H1 (cell line): ENCODE data around the gene STK32C. TPM values are rescaled to one million over a fixed set of nuclear protein-coding genes. Genes with fewer than 3 reads are reported as not detected.

Experiments used
- CTCF ChIA-PET: fragments of 300-600 bp; sonication (Branson Sonifier 250); formaldehyde crosslinking; loops from one replicate; lab custom pipeline; 2021; ENCODE audit not compliant: partially characterized antibody; lab: Charles Lee
- POLR2A ChIA-PET: fragments of 300-600 bp; sonication (Branson Sonifier 250); formaldehyde crosslinking; loops from one replicate; lab custom pipeline; 2021; ENCODE audit warnings: inconsistent platforms; ENCODE audit not compliant: partially characterized antibody; lab: Charles Lee
- DNase-seq, 2 experiments: peaks; one replicate each; pipeline versions ENCODE4 v3.0.0 to v3.0.0-alpha.2; 2010 to 2022; ENCODE audit warnings: low spot score in 2 of 2, low read depth in 1 of 2, mixed read lengths in 1 of 2
- FAIRE-seq: peaks from 2 replicates; lab custom pipeline; 2011; peaks lifted over from hg19 to GRCh38; lab: Jason Lieb, UNC
- H2AFZ ChIP-seq: 2 replicates; pipeline ENCODE4 v1.8.1; 2012; ENCODE audit warnings: low read length, inconsistent platforms
- H2AK5ac ChIP-seq: 2 replicates; pipeline ENCODE4 v1.6.1; 2013; ENCODE audit warnings: low read depth, low read length
- H2BK120ac ChIP-seq: replicated peaks from 2 replicates; pipeline ENCODE3; 2013; ENCODE audit warnings: low read depth, low read length, inconsistent platforms
- H2BK12ac ChIP-seq: 2 replicates; pipeline ENCODE4 v1.6.1; 2013; ENCODE audit warnings: low read depth, low read length
- H2BK15ac ChIP-seq: 2 replicates; pipeline ENCODE4 v1.6.1; 2013; ENCODE audit warnings: low read length
- H2BK20ac ChIP-seq: 2 replicates; pipeline ENCODE4 v1.6.1; 2013; ENCODE audit warnings: low read length
- H2BK5ac ChIP-seq: 2 replicates; pipeline ENCODE4 v1.6.1; 2013; ENCODE audit warnings: low read depth, low read length
- H3K14ac ChIP-seq: 2 replicates; pipeline ENCODE4 v1.6.1; 2013; ENCODE audit warnings: inconsistent platforms; ENCODE audit not compliant: insufficient read length
- H3K18ac ChIP-seq: 2 replicates; pipeline ENCODE4 v1.6.1; 2013; ENCODE audit warnings: low read length; ENCODE audit errors: extremely low read depth
- H3K23ac ChIP-seq: 2 replicates; pipeline ENCODE4 v1.6.1; 2013; ENCODE audit warnings: inconsistent platforms; ENCODE audit not compliant: insufficient read length
- H3K23me2 ChIP-seq: 2 replicates; pipeline ENCODE4 v1.6.1; 2013; ENCODE audit warnings: low read depth, low read length
- H3K27ac ChIP-seq: 2 replicates; pipeline ENCODE4 v1.6.1; 2011; ENCODE audit warnings: low read depth, low read length, inconsistent platforms
- H3K27me3 ChIP-seq, 4 experiments: replicated peaks in 1 of 4; 1 replicate in 1 of 4; 2 replicates in 3 of 4; pipeline versions ENCODE4 v1.6.1 to v1.8.1; 2011 to 2013; ENCODE audit warnings: low read length in 3 of 4, mild to moderate bottlenecking in 3 of 4, inconsistent platforms in 2 of 4, mixed read lengths in 2 of 4, moderate library complexity in 1 of 4; ENCODE audit not compliant: control insufficient read depth in 3 of 4, insufficient read depth in 3 of 4; ENCODE audit errors: extremely low read depth in 1 of 4
- H3K36me3 ChIP-seq, 4 experiments: 2 replicates each; pipeline versions ENCODE4 v1.6.1 to v1.8.1; 2011 to 2013; ENCODE audit warnings: mild to moderate bottlenecking in 4 of 4, low read length in 3 of 4, moderate library complexity in 2 of 4, control low read depth in 1 of 4, inconsistent platforms in 1 of 4; ENCODE audit not compliant: insufficient read depth in 4 of 4, control insufficient read depth in 2 of 4
- H3K4ac ChIP-seq: replicated peaks from 2 replicates; pipeline ENCODE3; 2013; ENCODE audit warnings: low read length, low read depth, mixed read lengths, inconsistent platforms; ENCODE audit not compliant: insufficient read length
- H3K4me1 ChIP-seq, 4 experiments: replicated peaks in 1 of 4; 1 replicate in 1 of 4; 2 replicates in 3 of 4; pipeline versions ENCODE4 v1.6.1 to v1.8.1; 2011 to 2013; ENCODE audit warnings: low read length in 3 of 4, inconsistent platforms in 2 of 4, mixed read lengths in 1 of 4; ENCODE audit not compliant: insufficient read depth in 4 of 4, control insufficient read depth in 3 of 4
- H3K4me2 ChIP-seq, 2 experiments: 2 replicates each; pipeline versions ENCODE4 v1.6.1 to v1.8.1; 2011 to 2013; ENCODE audit warnings: low read depth in 2 of 2, low read length in 2 of 2, control low read depth in 1 of 2, inconsistent platforms in 1 of 2, mild to moderate bottlenecking in 1 of 2; ENCODE audit not compliant: insufficient read depth in 1 of 2
- H3K4me3 ChIP-seq, 4 experiments: fragments of 200-600, 300-600 bp in 1 of 4; sonication (generic), shearing (Covaris generic), sonication (Bioruptor Twin) in 1 of 4; 2 replicates each; pipeline versions ENCODE4 v1.5.1 to v1.8.1; 2011 to 2016; ENCODE audit warnings: low read length in 4 of 4, low read depth in 3 of 4, control low read depth in 2 of 4, inconsistent platforms in 2 of 4, mild to moderate bottlenecking in 2 of 4, mixed read lengths in 1 of 4, moderate library complexity in 1 of 4; ENCODE audit not compliant: insufficient read depth in 2 of 4; ENCODE audit errors: extremely low read depth in 1 of 4
- H3K56ac ChIP-seq: replicated peaks from 2 replicates; pipeline ENCODE3; 2013; ENCODE audit warnings: low read depth, mild to moderate bottlenecking, mixed read lengths, low read length, inconsistent platforms; ENCODE audit not compliant: insufficient read length
- H3K79me1 ChIP-seq: 2 replicates; pipeline ENCODE4 v1.6.1; 2013; ENCODE audit warnings: low read depth, low read length, control low read depth
- H3K79me2 ChIP-seq, 2 experiments: 2 replicates each; pipeline versions ENCODE4 v1.6.1 to v1.8.1; 2012 to 2013; ENCODE audit warnings: low read length in 2 of 2, mild to moderate bottlenecking in 2 of 2, inconsistent platforms in 1 of 2; ENCODE audit not compliant: insufficient read depth in 2 of 2, control insufficient read depth in 1 of 2
- H3K9ac ChIP-seq, 4 experiments: replicated peaks in 1 of 4; 1 replicate in 1 of 4; 2 replicates in 3 of 4; pipeline versions ENCODE4 v1.6.1 to v1.8.1; 2011 to 2013; ENCODE audit warnings: low read depth in 3 of 4, low read length in 3 of 4, control low read depth in 2 of 4, mild to moderate bottlenecking in 2 of 4, moderate library complexity in 2 of 4, inconsistent platforms in 1 of 4; ENCODE audit errors: extremely low read depth in 1 of 4
- H3K9me3 ChIP-seq, 2 experiments: 2 replicates each; pipeline versions ENCODE4 v1.6.1 to v1.8.1; 2012 to 2013; ENCODE audit warnings: mild to moderate bottlenecking in 2 of 2, moderate library complexity in 2 of 2, control low read depth in 1 of 2, inconsistent platforms in 1 of 2, low read depth in 1 of 2, low read length in 1 of 2, mixed read lengths in 1 of 2; ENCODE audit not compliant: insufficient read depth in 2 of 2
- H4K20me1 ChIP-seq, 2 experiments: replicated peaks in 1 of 2; 2 replicates each; pipeline versions ENCODE3 to v1.8.1; 2011 to 2013; ENCODE audit warnings: inconsistent platforms in 2 of 2, low read length in 2 of 2, mild to moderate bottlenecking in 1 of 2; ENCODE audit not compliant: insufficient read depth in 2 of 2, control insufficient read depth in 1 of 2
- H4K5ac ChIP-seq: 2 replicates; pipeline ENCODE4 v1.6.1; 2013; ENCODE audit warnings: low read length, low read depth, mixed read lengths, inconsistent platforms; ENCODE audit not compliant: insufficient read length
- H4K8ac ChIP-seq: 2 replicates; pipeline ENCODE4 v1.8.0; 2013; ENCODE audit warnings: mild to moderate bottlenecking, moderate library complexity, low read length, inconsistent platforms; ENCODE audit not compliant: insufficient read depth; ENCODE audit errors: extremely low read depth
- H4K91ac ChIP-seq: replicated peaks from 2 replicates; pipeline ENCODE3; 2013; ENCODE audit warnings: low read length, mixed read lengths, inconsistent platforms; ENCODE audit not compliant: insufficient read length
- CBX8 ChIP-seq: fragments of 300-800, 300-1000 bp; sonication (generic); IDR thresholded peaks from 2 replicates; pipeline ENCODE4 v1.7.1; 2016; ENCODE audit warnings: low read depth, low read length, borderline replicate concordance
- EP300 ChIP-seq, 2 experiments: IDR thresholded peaks; 1 replicate in 1 of 2; 2 replicates in 1 of 2; pipeline ENCODE4 v1.6.1; 2011 to 2012; ENCODE audit warnings: low read depth in 2 of 2, low read length in 2 of 2, mild to moderate bottlenecking in 2 of 2, borderline replicate concordance in 1 of 2, inconsistent platforms in 1 of 2, moderate library complexity in 1 of 2
- MAFK ChIP-seq: IDR thresholded peaks from 2 replicates; pipeline ENCODE4 v1.6.1; 2012; ENCODE audit warnings: low read depth, mild to moderate bottlenecking, improper control_type of control experiment, low read length
- POLR2A ChIP-seq, 2 experiments: IDR thresholded peaks; 1 replicate in 1 of 2; 2 replicates in 1 of 2; pipeline ENCODE4 v1.6.1; 2011; ENCODE audit warnings: low read depth in 2 of 2, low read length in 2 of 2, mild to moderate bottlenecking in 2 of 2; ENCODE audit errors: control extremely low read depth in 1 of 2
- POLR2AphosphoS5 ChIP-seq: IDR thresholded peaks from 2 replicates; pipeline ENCODE4 v1.6.1; 2011; ENCODE audit warnings: low read depth, low read length
- SP2 ChIP-seq: IDR thresholded peaks from 2 replicates; pipeline ENCODE4 v1.6.1; 2012; ENCODE audit warnings: mild to moderate bottlenecking, low read length, inconsistent platforms
- WGBS, 2 experiments: shearing (Covaris generic) in 1 of 2; methylation state at CpG; one replicate each; pipeline versions ENCODE4 v1.1.6 to v1.1.7; 2013 to 2015; ENCODE audit warnings: low lambda C conversion rate in 2 of 2, mixed read lengths in 2 of 2, inconsistent platforms in 1 of 2, low coverage in 1 of 2, missing lambda C conversion rate in 1 of 2; ENCODE audit not compliant: insufficient replicate concordance in 2 of 2, insufficient coverage in 1 of 2, insufficient read length in 1 of 2; ENCODE audit errors: extremely low coverage in 1 of 2, missing lambda C conversion rate in 1 of 2; 5-methylcytosine and 5-hydroxymethylcytosine counted together
- polyA plus RNA-seq, 7 experiments: library from polyadenylated mRNA; depleted of rRNA in 3 of 7; stranded (reverse) in 5 of 7; unstranded in 2 of 7; fragments of >200 nt in 5 of 7; fragments of 200-250 nt in 2 of 7; gene quantifications; 1 replicate in 5 of 7; 2 replicates in 1 of 7; 4 replicates in 1 of 7; pipeline versions ENCODE4 v1.2.1 to v1.2.3, GENCODE V29; 2011 to 2013; ENCODE audit warnings: missing spikeins in 2 of 7, mixed read lengths in 2 of 7
- total RNA-seq: library from RNA; stranded (reverse); fragmentation: NEBNext Ultra II Directional; extraction: Animal tissue kit (Norgen Biotek cat#: 25700); gene quantifications from 2 replicates; pipeline ENCODE4 v1.2.1, GENCODE V29; 2021

Gene STK32C
- total and polyA plus RNA-seq, 2 of the 8 experiments (the other 6 are each of a cell fraction or from before 2014, with no cell fraction given): 10.6 to 15.6 TPM

DNA sequence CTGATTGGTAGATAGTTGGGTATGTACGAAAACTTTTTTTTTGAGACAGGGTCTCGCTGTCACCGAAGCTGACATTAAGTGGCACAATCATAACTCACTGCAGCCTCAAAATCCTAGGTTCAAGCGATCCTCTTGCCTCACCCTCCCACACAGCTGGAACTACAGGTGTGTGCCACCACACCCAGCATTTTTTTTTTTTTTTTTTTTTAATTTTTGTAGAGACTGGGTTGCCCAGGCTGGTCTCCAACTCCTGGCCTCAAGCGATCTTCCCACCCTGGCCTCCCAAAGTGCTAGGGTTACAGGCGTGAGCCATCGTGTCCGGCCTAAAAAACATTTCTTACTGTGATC, 22.7 kb upstream of the STK32C start:
- Histone ChIP-seq H2BK20ac (no peak overlapping the region), H4K91ac (no peak overlapping the region), H3K36me3 (no peaks in the 10 kb centered on the region), H3K23me2 (peaks cover 9% of the 10 kb centered on the region), H2AK5ac (no peak overlapping the region), H3K14ac (no peak overlapping the region), H4K20me1 (peaks cover 0 to 2% of the 10 kb centered on the region in 2 experiments), H3K27ac (no peak overlapping the region), H3K4me2 (peak overlapping the region; percentile 87 to 98), H2BK5ac (no peak overlapping the region), H2BK15ac (no peak overlapping the region), H2BK120ac (no peak overlapping the region), H4K5ac (no peak overlapping the region), H2BK12ac (no peak overlapping the region), H3K23ac (no peak overlapping the region), H3K27me3 (0 out of 7 replicates have a peak, but pooled peaks cover 0 to 3% (median 0%) of the 10 kb centered on the region in 4 experiments), H3K4ac (no peak overlapping the region), H3K4me3 (peak overlapping the region; percentile 5 to 97 (median 16); a peak in 4 of 8 replicates), H3K56ac (no peak overlapping the region), H4K8ac (no peak overlapping the region), H3K79me1 (peaks cover 7% of the 10 kb centered on the region; the same call in 1 of the 2 replicates), H3K79me2 (peaks cover 4 to 34% of the 10 kb centered on the region in 2 experiments), H3K4me1 (peaks cover 5 to 14% (median 6%) of the 10 kb centered on the region in 4 experiments), H3K9me3 (no peaks in the 10 kb centered on the region), H3K18ac (no peak overlapping the region), H3K9ac (no peak overlapping the region), H2AFZ (no peak overlapping the region)
- ChIA-PET POLR2A (no interaction called here), CTCF (interaction anchor here (1.0 to 1.7 kb wide), 2 partner anchors 10 to 20 kb away, joined by 3 to 7 read pairs; no protein-coding TSS in a partner anchor)
- DNase-seq (no peak), FAIRE-seq (no peak)
- WGBS, 2 experiments: 88% methylated on average over 8 of the region's 8 CpGs; no CpG with 5 or more reads in 1 of the 2 experiments
- TF ChIP-seq EP300 (IDR thresholded peaks at IDR 0.05; ENCODE audit: borderline replicate concordance in 1 of 2, low read depth in 2 of 2, low read length in 2 of 2): no peak
- TF ChIP-seq SP2: no peak
- TF ChIP-seq POLR2A (IDR thresholded peaks at IDR 0.05; ENCODE audit: control extremely low read depth in 1 of 2, low read depth in 2 of 2, low read length in 2 of 2): no peak
- no peak for TF ChIP-seq MAFK
- no peak for TF ChIP-seq CBX8
- no peak for TF ChIP-seq POLR2AphosphoS5
